ENCODE data around the gene HVCN1.
"Not testable (repeated sequence)": the region's sequence is repeated elsewhere in the genome, so short reads cannot be mapped to it uniquely, and the experiment has no call there.

The HVCN1 gene

GRCh38 chr12:110667671-110668070, 21.2 kb downstream of the HVCN1 start:
- DNase-seq (ENCODE audit: low spot score), result no peak

DNA sequence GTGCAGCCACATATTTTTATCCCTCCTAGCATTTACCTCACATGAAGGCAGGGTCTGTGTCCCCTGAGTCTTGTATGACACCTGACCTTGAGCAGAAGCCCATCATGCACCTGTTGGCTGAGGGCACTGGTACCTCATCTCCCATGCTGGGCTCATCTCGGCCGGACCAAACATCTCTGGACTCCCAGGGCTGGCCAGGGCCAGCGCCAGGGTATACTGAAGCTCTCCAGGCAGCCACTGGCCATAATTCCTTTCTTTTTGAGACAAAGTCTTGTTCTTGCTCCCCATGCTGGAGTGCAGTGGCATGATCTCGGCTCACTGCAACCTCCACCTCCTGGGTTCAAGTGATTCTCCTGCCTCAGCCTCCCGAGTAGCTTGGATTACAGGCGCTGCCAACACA, 22.0 kb downstream of the HVCN1 start:
- DNase-seq (ENCODE audit: low spot score), result no peak

DNA sequence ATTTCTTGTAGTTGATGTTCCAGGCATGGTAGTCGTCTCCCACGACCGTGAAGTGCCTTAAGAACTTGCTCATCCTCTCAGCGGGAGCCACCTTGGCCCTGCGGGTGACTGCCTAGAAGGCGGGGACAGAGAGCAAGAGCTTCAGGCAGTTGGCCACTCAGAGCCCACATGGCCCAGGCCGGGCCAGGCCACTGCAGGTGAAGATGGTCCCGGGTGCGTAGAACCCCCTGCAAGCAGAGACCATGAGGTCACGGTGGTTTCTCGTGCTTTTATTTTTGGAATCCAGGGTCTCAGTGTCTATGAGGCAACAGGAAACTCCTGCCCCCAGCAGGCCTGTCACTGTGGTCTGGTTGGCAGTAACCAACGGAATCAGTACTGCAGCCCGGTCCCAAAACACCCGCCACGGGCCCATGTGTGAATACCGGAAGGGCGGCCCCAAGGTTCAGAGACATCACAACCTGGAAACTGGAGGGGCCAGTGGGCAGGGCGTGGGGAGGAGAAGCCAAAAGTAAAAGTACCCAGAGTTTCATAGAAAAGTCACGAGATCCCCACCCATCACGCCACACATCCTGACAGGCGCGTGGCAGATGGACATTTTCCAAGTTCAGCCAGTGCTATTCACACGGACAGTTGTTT, 27.5 kb downstream of the HVCN1 start:
- no peak for DNase-seq (ENCODE audit: low spot score)

- DNase-seq (ENCODE audit: low spot score), result no peak
Observed at GRCh38 chr12:110658878-110659277, 30.0 kb downstream of the HVCN1 start.

DNA sequence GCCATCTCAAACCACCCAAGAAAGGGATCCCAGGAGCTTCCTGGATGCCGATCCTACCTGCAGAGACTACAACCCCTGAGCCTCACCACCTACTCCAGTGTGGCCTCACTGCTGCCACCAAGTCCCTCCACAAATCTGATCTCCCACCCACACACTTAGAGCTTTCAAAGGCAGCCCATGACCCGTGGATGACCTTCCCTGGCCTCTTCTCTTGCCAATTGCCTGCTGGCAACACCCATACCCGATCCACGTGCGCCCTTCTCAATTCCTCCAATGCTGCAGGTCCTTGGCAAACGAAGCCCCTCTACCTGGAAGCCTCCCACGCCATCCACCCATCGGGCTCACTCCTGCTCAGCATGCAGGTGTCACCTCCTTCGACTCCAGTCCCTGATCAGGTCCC, 30.7 kb downstream of the HVCN1 start:
- no peak for DNase-seq (ENCODE audit: low spot score)

DNA sequence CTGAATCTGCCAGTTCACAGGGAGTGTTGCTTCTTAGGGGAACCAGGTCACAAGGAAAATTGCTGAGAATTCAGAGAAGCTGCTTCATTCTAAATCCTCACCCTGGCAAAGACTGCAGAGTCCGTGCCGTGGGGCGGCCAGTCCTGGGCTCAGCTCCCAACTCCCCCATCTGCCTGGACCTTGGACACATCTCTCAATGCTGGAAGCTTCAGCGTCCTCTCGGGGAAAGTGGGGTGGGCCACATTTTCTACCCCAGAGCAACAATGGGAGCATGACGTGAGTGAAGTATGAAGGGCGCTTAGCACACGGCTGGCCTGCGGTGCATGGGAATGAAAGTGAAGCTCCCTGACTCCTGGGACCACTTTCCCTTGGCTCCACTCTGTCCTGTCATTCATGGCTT, 31.2 kb downstream of the HVCN1 start:
- no peak for DNase-seq (ENCODE audit: low spot score)

- DNase-seq (ENCODE audit: low spot score), result no peak
Observed at GRCh38 chr12:110656071-110656655, 32.8 kb downstream of the HVCN1 start.

DNA sequence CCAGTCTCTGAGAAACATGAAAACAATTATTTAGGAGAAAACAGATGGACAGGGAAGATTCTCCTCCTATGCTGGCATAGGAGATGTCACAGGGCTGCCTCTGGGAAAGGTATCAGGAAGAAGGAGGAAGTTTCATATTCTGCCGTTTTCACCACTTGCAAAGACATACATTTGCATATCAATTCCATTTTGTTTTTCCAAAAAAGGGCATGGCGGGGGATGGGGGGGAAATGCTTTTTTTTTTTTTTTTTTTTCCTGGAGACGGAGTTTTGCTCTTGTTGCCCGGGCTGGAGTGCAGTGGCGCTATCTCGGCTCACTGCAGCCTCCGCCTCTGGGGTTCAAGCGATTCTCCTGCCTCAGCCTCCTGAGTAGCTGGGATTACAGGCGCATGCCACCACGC, 34.7 kb downstream of the HVCN1 start:
- not testable (repeated sequence) for DNase-seq (ENCODE audit: low spot score)

- no peak for DNase-seq (ENCODE audit: low spot score)
Observed at GRCh38 chr12:110649341-110649847, 39.5 kb downstream of the HVCN1 start.

DNA sequence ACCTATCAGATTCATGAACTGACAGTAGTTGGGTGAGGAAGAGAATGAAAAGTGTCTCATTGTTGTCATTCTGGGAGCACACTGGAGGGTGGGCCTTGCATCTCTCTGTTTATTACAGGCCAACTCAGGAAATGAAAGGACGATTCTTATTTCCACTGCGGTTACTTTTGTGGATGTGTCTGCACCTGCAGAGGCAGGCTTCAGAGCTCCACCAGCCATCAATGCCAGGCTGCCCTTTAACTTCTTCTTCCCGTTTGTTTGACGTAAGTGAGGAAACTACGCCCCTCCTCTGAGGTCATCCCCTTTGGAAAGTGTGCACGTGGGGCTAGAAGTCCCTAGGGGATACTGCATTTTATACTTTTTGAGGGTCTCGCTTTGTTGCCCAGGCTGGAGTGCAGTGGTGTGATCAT, 41.3 kb downstream of the HVCN1 start:
- DNase-seq (ENCODE audit: low spot score), result no peak

DNA sequence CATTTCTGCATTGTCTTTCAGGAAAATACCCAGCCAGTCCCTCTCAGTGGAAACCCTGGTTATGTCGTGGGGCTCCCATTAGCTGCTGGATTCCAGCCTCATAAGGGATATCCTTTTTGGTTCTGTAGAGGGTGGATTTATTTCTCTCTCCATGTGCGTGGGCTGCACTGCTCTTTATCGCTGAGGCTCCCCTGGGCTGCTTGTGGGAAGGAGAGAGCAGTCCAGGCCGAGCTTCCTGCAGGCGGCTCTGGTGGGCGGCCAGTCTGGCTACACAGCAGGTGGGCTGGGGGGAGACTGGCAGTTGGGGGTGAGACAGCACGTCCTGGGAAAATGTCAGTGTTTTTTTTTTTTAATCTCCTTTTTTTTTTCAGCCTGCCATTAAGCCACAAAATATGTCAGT, 47.4 kb downstream of the HVCN1 start:
- no peak for DNase-seq (ENCODE audit: low spot score)

- DNase-seq (ENCODE audit: low spot score), result no peak
Observed at GRCh38 chr12:110640275-110641025, 48.5 kb downstream of the HVCN1 start.

GRCh38 chr12:110639336-110640141, 49.4 kb downstream of the HVCN1 start:
- peak; percentile 34 for DNase-seq (ENCODE audit: low spot score)

GRCh38 chr12:110638796-110639195, 50.1 kb downstream of the HVCN1 start:
- DNase-seq (ENCODE audit: low spot score), result no peak

DNA sequence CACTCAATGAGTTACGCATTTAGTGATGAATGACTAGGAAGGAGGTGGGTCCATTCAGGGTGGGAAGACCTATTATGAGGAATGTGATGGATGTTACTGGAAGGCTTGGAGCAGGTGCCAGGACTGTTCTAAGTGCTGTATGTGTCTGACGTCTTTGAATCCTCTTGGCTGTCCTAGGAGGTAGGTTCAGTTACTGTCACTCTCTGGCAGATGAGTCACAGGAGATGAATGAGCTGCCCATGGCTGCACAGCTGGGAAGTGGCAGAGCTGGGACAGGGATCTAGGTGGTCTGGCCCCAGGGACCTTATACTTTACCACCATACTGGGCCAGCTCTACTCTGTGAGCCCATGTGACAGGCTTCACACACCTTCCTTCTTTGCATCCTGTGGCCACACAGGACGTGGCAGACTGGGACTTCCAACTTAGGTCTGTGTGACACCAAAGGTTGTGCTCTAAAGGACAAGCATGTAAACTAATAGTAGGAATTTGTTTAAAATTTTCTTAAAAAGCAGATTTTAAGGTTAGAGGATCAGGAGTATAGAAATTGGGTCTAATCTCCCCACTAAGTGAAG, 51.0 kb downstream of the HVCN1 start:
- DNase-seq (ENCODE audit: low spot score), result no peak

- no peak for DNase-seq (ENCODE audit: low spot score)
Observed at GRCh38 chr12:110636516-110636915, 52.4 kb downstream of the HVCN1 start.

DNA sequence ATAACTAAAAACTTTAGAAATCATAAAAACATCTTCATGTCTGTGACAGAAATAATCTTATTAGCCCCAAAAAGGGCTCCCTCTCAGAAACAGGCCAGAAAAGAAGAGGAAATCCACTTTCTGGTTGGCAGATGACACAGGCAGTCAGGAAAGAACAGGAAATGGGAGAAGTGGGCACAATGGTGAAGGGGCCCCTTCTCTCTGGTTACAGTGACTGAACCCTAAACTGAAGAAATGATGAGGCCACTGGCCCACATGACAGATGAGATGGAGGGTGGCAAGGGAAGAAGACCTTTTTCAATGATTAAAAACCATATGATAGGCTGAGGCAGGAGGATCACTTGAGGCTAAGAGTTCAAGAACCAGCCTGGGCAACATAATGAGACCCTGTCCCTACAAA, 53.9 kb downstream of the HVCN1 start:
- no peak for DNase-seq (ENCODE audit: low spot score)

DNA sequence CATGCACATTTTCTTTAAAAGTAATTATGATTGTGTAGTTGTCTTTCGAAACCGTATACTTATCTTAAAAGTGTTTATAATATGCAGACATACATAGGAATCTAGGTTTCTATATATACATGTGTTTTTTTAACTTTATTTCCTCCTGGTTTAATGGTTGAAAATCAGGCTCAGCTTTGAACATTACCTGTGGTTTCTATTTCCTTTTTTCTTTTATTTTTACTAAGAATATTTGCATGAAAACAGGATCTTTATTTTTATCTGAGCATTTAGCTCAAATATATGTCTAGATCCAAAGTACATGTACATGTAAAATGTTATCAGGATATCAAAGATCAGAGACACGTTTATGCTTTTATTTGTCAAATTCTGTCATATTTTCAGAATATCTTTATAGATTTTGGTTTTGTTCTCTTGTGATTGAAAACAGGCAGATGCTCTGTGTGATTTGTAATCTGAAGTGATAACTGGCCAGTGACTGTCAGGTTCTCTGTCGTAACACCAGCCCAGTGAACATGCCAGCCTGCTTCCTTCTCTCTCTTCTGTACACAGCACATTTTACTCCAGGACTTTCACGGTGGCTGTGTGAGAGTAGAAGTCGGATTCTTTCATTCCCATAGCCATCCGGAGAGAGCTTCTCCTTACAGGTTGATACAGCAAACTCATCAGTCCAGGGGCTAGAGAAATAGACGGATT, 61.3 kb downstream of the HVCN1 start:
- no peak for DNase-seq (ENCODE audit: low spot score)

DNA sequence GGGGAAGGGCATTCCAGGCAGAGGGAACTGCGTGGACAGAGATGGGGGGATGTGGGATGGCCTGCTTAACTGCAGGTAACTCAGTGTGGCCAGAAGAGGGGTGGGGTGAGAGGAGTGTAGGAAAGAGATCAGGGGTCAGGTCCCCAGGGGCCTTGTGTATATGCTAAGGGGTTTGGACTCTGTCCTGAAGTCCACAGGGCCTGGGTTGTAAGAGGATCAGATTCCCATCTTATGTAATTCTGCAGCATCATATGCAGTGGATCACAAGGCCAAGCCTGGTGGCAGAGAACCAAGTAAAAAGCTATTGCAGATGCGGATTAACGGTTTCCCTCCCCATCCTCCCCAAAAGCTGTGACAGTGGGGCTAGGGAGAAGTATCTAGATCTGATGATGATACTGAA, 66.3 kb downstream of the HVCN1 start:
- DNase-seq (ENCODE audit: low spot score), result no peak

DNA sequence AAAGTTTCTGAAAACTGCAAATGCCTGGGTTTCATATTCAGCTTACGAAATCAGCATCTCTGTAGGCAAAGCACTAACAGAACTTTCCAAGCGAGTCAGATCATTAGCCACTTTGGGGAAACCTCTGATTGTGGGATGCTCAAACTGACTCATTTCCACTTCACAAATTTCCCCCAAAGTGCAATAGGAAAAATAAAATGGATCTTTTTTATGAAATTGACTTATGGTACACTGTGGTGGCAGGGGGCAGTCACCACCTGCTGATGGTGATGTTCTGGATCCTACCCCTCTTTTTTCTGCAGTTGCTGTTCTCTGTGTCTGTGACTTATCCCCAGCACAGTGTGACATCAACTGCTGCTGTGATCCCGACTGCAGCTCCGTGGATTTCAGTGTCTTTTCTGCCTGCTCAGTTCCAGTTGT, 69.4 kb downstream of the HVCN1 start:
- DNase-seq (ENCODE audit: low spot score), result no peak

DNA sequence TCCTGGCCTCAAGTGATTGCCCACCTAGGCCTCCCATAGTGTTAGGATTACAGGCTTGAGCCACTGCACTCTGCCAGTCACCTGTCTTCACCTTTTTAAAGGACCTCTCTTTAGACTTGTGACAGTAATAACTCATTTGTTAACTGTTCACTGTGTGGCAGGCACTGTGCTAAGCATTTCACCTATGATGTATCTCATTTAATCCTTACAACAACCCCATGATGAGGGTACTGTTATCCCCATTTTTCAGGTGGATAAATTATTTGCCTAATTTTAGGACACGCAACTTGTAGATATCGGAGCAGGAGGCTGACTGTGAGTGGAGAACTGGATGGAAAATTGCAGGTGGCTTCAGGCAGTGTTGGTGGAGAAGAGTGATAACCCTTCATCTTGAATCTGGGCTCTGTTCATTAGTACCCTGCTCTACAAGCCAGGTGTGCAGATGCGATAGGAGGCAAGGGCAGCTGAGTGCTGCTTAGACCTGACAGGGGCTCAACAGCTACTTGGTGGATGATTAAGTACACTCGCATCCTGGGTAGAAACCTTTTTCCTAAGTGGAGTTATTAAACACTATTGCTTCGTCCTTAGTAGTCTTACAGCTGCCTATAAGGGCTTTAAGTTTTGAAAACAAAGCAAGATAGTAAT, 72.3 kb downstream of the HVCN1 start:
- no peak for DNase-seq (ENCODE audit: low spot score)
